HepG2 (cell line): ENCODE measurements around the gene ATP6V1G2. TPM values are rescaled to one million over a fixed set of nuclear protein-coding genes. Genes with fewer than 3 reads are reported as not detected.
A peak's percentile ranks its signal among the peaks of the same experiment; 100 is the strongest.

Source experiments
- ATAC-seq: fragments of 200-7000 bp; cut with Tn5 transposase; 3 replicates; pipeline ENCODE4 v1.9.1; 2020; ENCODE audit warnings: mild to moderate bottlenecking, moderate library complexity
- BruUV-seq: library from RNA; stranded (reverse); fragments of 400-500 nt; replicated peaks from 2 replicates; lab custom pipeline; 2021; lab: Mats Ljungman, UMichigan
- CTCF ChIA-PET: fragments of 300-600 bp; formaldehyde crosslinking; extraction: SDS; loops from one replicate; lab custom pipeline; 2021; ENCODE audit warnings: low total read pairs, inconsistent platforms, low intra/inter-chr PET ratio; lab: Yijun Ruan, JAX
- POLR2A ChIA-PET: fragments of 350-600 bp; sonication (Branson Sonifier 250); formaldehyde crosslinking; loops from one replicate; lab custom pipeline; 2020; ENCODE audit warnings: antibody characterized with exemption, inconsistent platforms; lab: Yijun Ruan, JAX
- DNase-seq: peaks from one replicate; pipeline ENCODE4 v3.0.0-alpha.2; 2015; ENCODE audit warnings: low spot score
- FAIRE-seq: peaks from 3 replicates; lab custom pipeline; 2011; peaks lifted over from hg19 to GRCh38; lab: Jason Lieb, UNC
- H2AFZ ChIP-seq: one replicate; pipeline ENCODE4 v1.6.1; 2011; ENCODE audit warnings: low read length, inconsistent platforms
- H3K27ac ChIP-seq: fragments of 300-600 bp; 3 replicates; pipeline ENCODE4 v1.8.0; 2011; ENCODE audit warnings: mixed run types, mild to moderate bottlenecking, mixed read lengths, low read length, inconsistent platforms; ENCODE audit not compliant: insufficient read depth; ENCODE audit errors: extremely low read length
- H3K27me3 ChIP-seq, 2 experiments: fragments of 200-600 bp in 1 of 2; 2 replicates in 1 of 2; 3 replicates in 1 of 2; pipeline versions ENCODE4 v1.6.0 to v1.8.0; 2011; ENCODE audit warnings: low read length in 2 of 2, mild to moderate bottlenecking in 2 of 2, moderate library complexity in 2 of 2, inconsistent platforms in 1 of 2; ENCODE audit not compliant: insufficient read depth in 2 of 2, control insufficient read depth in 1 of 2
- H3K36me3 ChIP-seq, 2 experiments: fragments of 200-600 bp in 1 of 2; replicated peaks in 1 of 2; 2 replicates in 1 of 2; 3 replicates in 1 of 2; pipeline versions ENCODE4 v1.5.1 to v1.8.0; 2011; ENCODE audit warnings: low read length in 2 of 2, inconsistent platforms in 1 of 2; ENCODE audit not compliant: insufficient read depth in 2 of 2, control insufficient read depth in 1 of 2
- H3K4me1 ChIP-seq: 2 replicates; pipeline ENCODE4 v1.5.1; 2012; ENCODE audit warnings: low read length, inconsistent platforms; ENCODE audit not compliant: insufficient read depth
- H3K4me2 ChIP-seq: 2 replicates; pipeline ENCODE4 v1.6.0; 2011; ENCODE audit warnings: low read depth, low read length, inconsistent platforms
- H3K4me3 ChIP-seq, 3 experiments: fragments of 200-600 bp in 1 of 3; sonication (generic), shearing (Covaris generic) in 1 of 3; replicated peaks in 1 of 3; 2 replicates each; pipeline ENCODE4 v1.5.1; 2011 to 2016; ENCODE audit warnings: low read length in 3 of 3, inconsistent platforms in 2 of 3, low read depth in 2 of 3, mild to moderate bottlenecking in 2 of 3, control low read depth in 1 of 3, mixed read lengths in 1 of 3; ENCODE audit not compliant: insufficient read depth in 1 of 3
- H3K79me2 ChIP-seq: one replicate; pipeline ENCODE4 v1.6.1; 2011; ENCODE audit warnings: low read length, inconsistent platforms; ENCODE audit not compliant: insufficient read depth
- H3K9ac ChIP-seq: 2 replicates; pipeline ENCODE4 v1.6.0; 2011; ENCODE audit warnings: mild to moderate bottlenecking, low read depth, low read length, inconsistent platforms; ENCODE audit not compliant: insufficient read depth
- H3K9me3 ChIP-seq: 2 replicates; pipeline ENCODE4 v1.5.1; 2012; ENCODE audit warnings: mild to moderate bottlenecking, low read length
- H4K20me1 ChIP-seq: 2 replicates; pipeline ENCODE4 v1.6.0; 2011; ENCODE audit warnings: inconsistent platforms, mild to moderate bottlenecking, low read length, moderate library complexity; ENCODE audit not compliant: insufficient read depth
- HOXA3 ChIP-seq: sonication (generic); formaldehyde crosslinking; IDR thresholded peaks from 2 replicates; pipeline ENCODE4 v1.5.0; 2020; ENCODE audit warnings: missing genetic modification reagents
- ZNF496 ChIP-seq: sonication (generic); formaldehyde crosslinking; IDR thresholded peaks from 2 replicates; pipeline ENCODE4 v1.8.1; 2023; ENCODE audit warnings: mild to moderate bottlenecking, moderate library complexity, missing genetic modification reagents; ENCODE audit not compliant: insufficient replicate concordance
- WGBS: methylation state at CpG from one replicate; pipeline ENCODE4 v1.1.6; 2017; ENCODE audit warnings: low lambda C conversion rate; 5-methylcytosine and 5-hydroxymethylcytosine counted together
- in situ Hi-C: cut with HindIII; loops from 2 replicates; pipeline ENCODE4 v1.10.0; 2017; ENCODE audit warnings: low pct_unique_long_range_greater_than_20kb; ENCODE audit not compliant: extremely low pct_ligation_motif_present
- intact Hi-C: fragments of 100-400 bp; cut with micrococcal nuclease; formaldehyde crosslinking; loops from one replicate; pipeline ENCODE4 v1.10.0; 2022; ENCODE audit not compliant: unreplicated experiment
- polyA plus RNA-seq, 8 experiments: library from polyadenylated mRNA; depleted of rRNA in 3 of 8; stranded (reverse) in 7 of 8; unstranded in 1 of 8; fragments of >200 nt; fragmentation: Illumina TruSeq in 4 of 8; extraction: Trizol in 4 of 8; gene quantifications; 2 replicates each; pipeline versions ENCODE4 v1.2.1 to v1.2.3, GENCODE V29; 2011 to 2016; ENCODE audit warnings: low read depth in 4 of 8, missing spikeins in 1 of 8, mixed read lengths in 1 of 8; ENCODE audit not compliant: insufficient read depth in 1 of 8
- total RNA-seq, 5 experiments: library from RNA; depleted of rRNA; stranded (reverse); fragments of >200 nt; fragmentation: Illumina TruSeq; extraction: Trizol; gene quantifications; 2 replicates each; pipeline ENCODE4 v1.2.3, GENCODE V29; 2016; ENCODE audit warnings: low read depth in 1 of 5
- TF ChIP-seq, protein P1 (sequence below): sonication (generic); formaldehyde crosslinking; IDR thresholded peaks from 2 replicates; pipeline ENCODE4 v1.8.0; 2023; ENCODE audit warnings: mild to moderate bottlenecking, missing genetic modification reagents
- TF ChIP-seq, protein P2 (sequence below): sonication (generic); formaldehyde crosslinking; IDR thresholded peaks from 2 replicates; pipeline ENCODE4 v1.8.1; 2023; ENCODE audit warnings: mild to moderate bottlenecking, missing genetic modification reagents

Gene ATP6V1G2
- total and polyA plus RNA-seq, 2 of the 13 experiments (the other 11 are each of a cell fraction or from before 2014, with no cell fraction given): 0.27 to 0.83 TPM

DNA sequence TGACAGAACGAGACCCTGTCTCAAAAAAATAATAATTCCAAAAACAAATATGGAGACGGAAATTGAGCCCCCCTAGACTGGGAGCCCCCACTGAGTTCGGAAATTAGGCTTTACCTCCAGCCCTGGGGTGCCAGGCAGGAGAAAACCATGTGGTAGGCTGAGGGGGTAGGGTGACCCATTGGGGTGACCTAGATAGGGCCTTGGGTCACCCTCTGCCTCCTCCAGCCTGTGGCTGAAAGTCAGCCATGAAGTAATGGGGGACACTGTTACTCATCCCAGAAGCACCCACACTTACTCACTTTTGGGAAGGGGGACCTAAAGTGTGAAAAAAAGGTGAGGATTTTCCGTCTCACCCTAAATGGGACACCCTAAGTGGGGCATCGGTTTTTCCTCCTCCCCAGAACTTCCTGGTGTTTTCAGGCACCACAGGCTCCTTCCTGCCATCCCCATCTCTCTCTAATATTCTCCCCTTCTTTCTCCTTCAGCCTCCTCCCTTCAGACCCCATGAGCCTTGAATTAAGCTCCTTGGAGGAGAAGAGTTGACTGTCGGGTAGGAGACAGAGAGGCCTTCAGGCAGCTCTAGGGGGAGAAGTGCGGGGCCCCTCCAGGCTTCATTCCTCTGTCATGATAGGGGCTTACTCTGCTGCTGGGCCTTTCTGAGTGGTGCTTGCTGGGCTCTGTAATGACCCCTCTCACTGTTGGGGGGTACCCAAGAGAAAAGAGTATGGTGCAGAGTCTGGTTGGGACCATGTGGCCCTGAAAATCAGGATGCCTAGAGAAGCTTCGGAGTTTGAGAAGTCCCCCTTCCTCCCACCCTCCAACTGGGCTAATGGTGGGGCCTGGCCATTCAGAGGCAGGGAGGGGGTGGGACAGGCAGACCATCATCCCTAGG, 33.4 kb upstream of the ATP6V1G2 start:
- DNase-seq (no peak), ATAC-seq (no peak), FAIRE-seq (no peak)
- H4K20me1 ChIP-seq: no peaks in the 10 kb centered on the region
- ChIA-PET CTCF (interaction anchor here (1.3 to 3.2 kb wide), 3 partner anchors 19 to 1217 kb away, joined by 3 to 35 read pairs (median 5); partner anchors contain the start of gene NFKBIL1), POLR2A (interaction anchor here (1.1 to 2.8 kb wide), 4 partner anchors 19 to 124 kb away, joined by 3 to 15 read pairs (median 6); partner anchors contain the start of genes ABHD16A, DDX39B and NFKBIL1)
- no peaks in the 10 kb centered on the region for H3K9me3 ChIP-seq
- no peak overlapping the region for H2AFZ ChIP-seq
- H3K4me1 ChIP-seq: peaks cover 25% of the 10 kb centered on the region
- in situ Hi-C loops: no loop called here
- BruUV-seq: no TSS peak
- H3K4me3 ChIP-seq: no peak overlapping the region
- H3K9ac ChIP-seq: no peak overlapping the region
- H3K27me3 ChIP-seq: peaks cover 14 to 76% of the 10 kb centered on the region in 2 experiments; a peak in 4 of 5 replicates
- H3K79me2 ChIP-seq: no peaks in the 10 kb centered on the region
- H3K36me3 ChIP-seq: no peaks in the 10 kb centered on the region
- intact Hi-C loops: loop anchor here (5.0 kb wide), 1 partner anchor 32 kb away; the partner anchor contains the start of genes ATP6V1G2 and NFKBIL1
- WGBS: 44% methylated on average over 8 of the region's 8 CpGs
- H3K27ac ChIP-seq: no peak overlapping the region
- TF ChIP-seq ZNF496 (CRISPR knock-in tag) (no peak), HOXA3 (CRISPR knock-in tag) (no peak)
- TF ChIP-seq, protein P1, sequence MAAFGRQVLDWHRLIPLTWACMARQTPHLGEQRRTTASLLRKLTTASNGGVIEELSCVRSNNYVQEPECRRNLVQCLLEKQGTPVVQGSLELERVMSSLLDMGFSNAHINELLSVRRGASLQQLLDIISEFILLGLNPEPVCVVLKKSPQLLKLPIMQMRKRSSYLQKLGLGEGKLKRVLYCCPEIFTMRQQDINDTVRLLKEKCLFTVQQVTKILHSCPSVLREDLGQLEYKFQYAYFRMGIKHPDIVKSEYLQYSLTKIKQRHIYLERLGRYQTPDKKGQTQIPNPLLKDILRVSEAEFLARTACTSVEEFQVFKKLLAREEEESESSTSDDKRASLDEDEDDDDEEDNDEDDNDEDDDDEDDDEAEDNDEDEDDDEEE (CRISPR knock-in tag): no peak
- TF ChIP-seq, protein P2, sequence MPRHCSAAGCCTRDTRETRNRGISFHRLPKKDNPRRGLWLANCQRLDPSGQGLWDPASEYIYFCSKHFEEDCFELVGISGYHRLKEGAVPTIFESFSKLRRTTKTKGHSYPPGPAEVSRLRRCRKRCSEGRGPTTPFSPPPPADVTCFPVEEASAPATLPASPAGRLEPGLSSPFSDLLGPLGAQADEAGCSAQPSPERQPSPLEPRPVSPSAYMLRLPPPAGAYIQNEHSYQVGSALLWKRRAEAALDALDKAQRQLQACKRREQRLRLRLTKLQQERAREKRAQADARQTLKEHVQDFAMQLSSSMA (CRISPR knock-in tag): 0 out of 2 replicates have a peak, but pooled peaks have one; percentile 7
- no peak overlapping the region; the same call in 1 of the 2 replicates for H3K4me2 ChIP-seq
